ENCODE data around the gene STH.

Gene STH

DNA sequence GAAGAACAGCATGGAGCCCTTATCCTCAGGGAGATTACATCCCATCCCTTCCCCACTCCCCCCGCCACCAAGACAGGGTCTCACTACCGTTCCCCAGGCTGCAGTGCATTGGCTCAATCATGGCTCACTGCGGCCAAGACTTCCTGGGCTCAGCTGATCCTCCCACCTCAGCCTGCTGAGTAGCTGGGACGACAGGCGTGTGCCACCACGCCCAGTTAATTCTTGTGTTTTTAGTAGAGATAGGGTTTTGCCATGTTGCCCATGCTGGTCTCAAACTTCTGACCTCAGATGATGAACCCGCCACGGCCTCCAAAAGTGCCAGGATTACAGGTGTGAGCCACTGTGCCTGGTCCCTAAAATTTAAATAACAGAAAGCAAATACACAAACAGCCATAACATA, 48.8 kb downstream of the STH start:
- Histone ChIP-seq H3K36me3 (peaks cover 66% of the 10 kb centered on the region), H3K4me3 (ENCODE audit: low read depth, low read length) (no peak overlapping the region), H3K27me3 (no peaks in the 10 kb centered on the region), H3K4me1 (no peaks in the 10 kb centered on the region), H3K9me3 (no peaks in the 10 kb centered on the region)
- no peak for DNase-seq
- TF ChIP-seq, protein P1, sequence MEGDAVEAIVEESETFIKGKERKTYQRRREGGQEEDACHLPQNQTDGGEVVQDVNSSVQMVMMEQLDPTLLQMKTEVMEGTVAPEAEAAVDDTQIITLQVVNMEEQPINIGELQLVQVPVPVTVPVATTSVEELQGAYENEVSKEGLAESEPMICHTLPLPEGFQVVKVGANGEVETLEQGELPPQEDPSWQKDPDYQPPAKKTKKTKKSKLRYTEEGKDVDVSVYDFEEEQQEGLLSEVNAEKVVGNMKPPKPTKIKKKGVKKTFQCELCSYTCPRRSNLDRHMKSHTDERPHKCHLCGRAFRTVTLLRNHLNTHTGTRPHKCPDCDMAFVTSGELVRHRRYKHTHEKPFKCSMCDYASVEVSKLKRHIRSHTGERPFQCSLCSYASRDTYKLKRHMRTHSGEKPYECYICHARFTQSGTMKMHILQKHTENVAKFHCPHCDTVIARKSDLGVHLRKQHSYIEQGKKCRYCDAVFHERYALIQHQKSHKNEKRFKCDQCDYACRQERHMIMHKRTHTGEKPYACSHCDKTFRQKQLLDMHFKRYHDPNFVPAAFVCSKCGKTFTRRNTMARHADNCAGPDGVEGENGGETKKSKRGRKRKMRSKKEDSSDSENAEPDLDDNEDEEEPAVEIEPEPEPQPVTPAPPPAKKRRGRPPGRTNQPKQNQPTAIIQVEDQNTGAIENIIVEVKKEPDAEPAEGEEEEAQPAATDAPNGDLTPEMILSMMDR (IDR thresholded peaks at IDR 0.05; ENCODE audit: low read depth, low read length), result no peak

All from BE2C (cell line).